Fibroblast of villous mesenchyme (primary cell): ENCODE results near the gene SPEM2. TPM values are rescaled to one million over a fixed set of nuclear protein-coding genes. Genes with fewer than 3 reads are reported as not detected.

Experiments used
- DNase-seq: peaks from one replicate; pipeline ENCODE4 v3.0.0-alpha.2; 2010; ENCODE audit warnings: low read depth
- H3K4me3 ChIP-seq: 2 replicates; pipeline ENCODE4 v1.5.1; 2011; ENCODE audit warnings: low read depth, mild to moderate bottlenecking, low read length
- CTCF ChIP-seq: IDR thresholded peaks from 2 replicates; pipeline ENCODE4 v1.5.1; 2012; ENCODE audit warnings: low read depth, mild to moderate bottlenecking, low read length; ENCODE audit not compliant: insufficient read depth
- total RNA-seq: library from RNA; depleted of rRNA; stranded (reverse); fragments of >200 nt; gene quantifications from 2 replicates; pipeline ENCODE4 v1.2.3, GENCODE V29; 2012

Gene SPEM2
- total RNA-seq, 1 donor = not detected

- H3K4me3 ChIP-seq = no peak overlapping the region
- no peak for TF ChIP-seq CTCF
- no peak for DNase-seq
Observed at GRCh38 chr17:7464081-7464480, 38.7 kb downstream of the SPEM2 start.

GRCh38 chr17:7465597-7466275 is 40.3 kb downstream of the SPEM2 start:
- no peak overlapping the region for H3K4me3 ChIP-seq
- no peak for TF ChIP-seq CTCF
- no peak for DNase-seq

GRCh38 chr17:7466318-7466638 is 40.9 kb downstream of the SPEM2 start:
- TF ChIP-seq CTCF = no peak
- H3K4me3 ChIP-seq = no peak overlapping the region
- DNase-seq = no peak

- DNase-seq = peak; percentile 64
- no peak for TF ChIP-seq CTCF
- H3K4me3 ChIP-seq = no peak overlapping the region
Observed at GRCh38 chr17:7466639-7467341, 41.4 kb downstream of the SPEM2 start.

GRCh38 chr17:7467498-7467897 is 42.1 kb downstream of the SPEM2 start:
- no peak overlapping the region for H3K4me3 ChIP-seq
- TF ChIP-seq CTCF = no peak
- DNase-seq = no peak

GRCh38 chr17:7468290-7468689 is 42.9 kb downstream of the SPEM2 start:
- no peak overlapping the region for H3K4me3 ChIP-seq
- TF ChIP-seq CTCF = no peak
- DNase-seq = no peak
